ENCODE data around the gene NDUFAF2.

NDUFAF2 gene

DNA sequence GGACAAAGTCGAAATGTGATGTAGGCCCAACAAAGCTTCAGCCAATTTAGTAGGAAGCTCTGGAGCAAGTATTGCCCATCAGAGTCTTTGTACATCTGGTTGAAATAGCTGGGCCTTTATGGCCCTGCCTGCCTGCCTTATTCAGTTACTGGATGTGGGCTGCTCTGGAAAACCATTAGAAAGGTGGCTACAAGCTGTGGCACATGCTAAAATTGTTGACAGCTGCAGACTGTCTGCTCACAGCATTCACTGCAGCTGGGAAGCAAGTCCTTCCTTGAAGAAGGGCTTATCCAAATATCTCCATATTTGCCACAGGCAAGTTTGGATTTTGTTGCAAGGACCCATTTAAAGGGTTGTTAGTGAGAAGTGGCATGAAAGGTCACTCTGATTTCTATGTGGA, 192.8 kb downstream of the NDUFAF2 start:
- Histone ChIP-seq H3K4me3 (ENCODE audit: low read depth in 1 of 5, low read length in 5 of 5) (no peak overlapping the region), H3K27ac (ENCODE audit: low read depth, low read length) (no peak overlapping the region), H3K9me3 (ENCODE audit: control insufficient read depth in 5 of 5, low read length in 5 of 5) (no peaks in the 10 kb centered on the region), H3K9ac (ENCODE audit: low read length in 5 of 5) (no peak overlapping the region), H3K36me3 (ENCODE audit: control insufficient read depth in 5 of 5, insufficient read depth in 5 of 5, low read length in 5 of 5) (no peaks in the 10 kb centered on the region), H3K27me3 (ENCODE audit: control insufficient read depth in 5 of 5, insufficient read depth in 4 of 5, low read length in 5 of 5) (no peaks in the 10 kb centered on the region), H3K4me1 (ENCODE audit: control insufficient read depth in 5 of 5, insufficient read depth in 5 of 5, low read length in 5 of 5) (no peaks in the 10 kb centered on the region)

DNA sequence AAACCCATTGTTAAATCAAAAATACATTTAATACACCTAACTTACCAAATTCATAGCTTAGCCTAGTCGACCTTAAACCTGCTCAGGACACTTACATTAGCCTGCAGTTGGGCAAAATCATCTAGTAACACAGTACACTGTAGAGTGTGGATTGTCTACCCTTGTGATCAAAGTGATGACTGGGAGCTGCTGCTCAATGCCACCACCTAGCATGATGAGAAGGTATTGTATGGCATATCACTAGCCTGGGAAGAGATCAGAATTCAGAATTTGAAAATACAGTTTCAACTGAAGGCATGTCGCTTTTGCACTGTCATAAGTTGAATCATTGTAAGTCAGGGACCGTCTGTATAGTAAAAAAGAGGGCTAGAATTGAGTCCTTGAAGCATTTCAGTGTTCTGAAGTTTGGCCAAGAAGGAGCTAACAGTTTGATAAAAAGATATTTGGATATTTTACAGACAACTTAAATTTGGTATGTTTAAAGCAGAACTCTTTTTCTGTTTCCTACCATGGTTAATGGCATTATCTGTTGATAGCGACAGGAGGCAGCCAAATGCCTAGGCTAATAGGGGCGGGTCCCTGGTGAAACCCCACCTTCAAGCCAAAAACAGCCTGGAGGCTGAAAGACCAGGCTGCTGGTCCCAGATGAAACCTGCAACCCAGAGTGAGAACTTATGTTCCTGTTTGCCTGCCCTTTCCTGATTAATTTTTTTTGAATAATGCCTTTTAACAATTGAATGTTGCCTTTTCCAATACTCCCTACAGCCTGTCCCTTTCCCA, 194.3 kb downstream of the NDUFAF2 start:
- no peaks in the 10 kb centered on the region for H3K27me3 ChIP-seq (ENCODE audit: control insufficient read depth in 5 of 5, insufficient read depth in 4 of 5, low read length in 5 of 5)
- no peak overlapping the region for H3K9ac ChIP-seq (ENCODE audit: low read length in 5 of 5)
- no peak overlapping the region for H3K27ac ChIP-seq (ENCODE audit: low read depth, low read length)
- H3K36me3 ChIP-seq (ENCODE audit: control insufficient read depth in 5 of 5, insufficient read depth in 5 of 5, low read length in 5 of 5): no peaks in the 10 kb centered on the region
- H3K4me1 ChIP-seq (ENCODE audit: control insufficient read depth in 5 of 5, insufficient read depth in 5 of 5, low read length in 5 of 5): no peaks in the 10 kb centered on the region
- no peak overlapping the region for H3K4me3 ChIP-seq (ENCODE audit: low read depth in 1 of 5, low read length in 5 of 5)
- no peaks in the 10 kb centered on the region for H3K9me3 ChIP-seq (ENCODE audit: control insufficient read depth in 5 of 5, low read length in 5 of 5)

DNA sequence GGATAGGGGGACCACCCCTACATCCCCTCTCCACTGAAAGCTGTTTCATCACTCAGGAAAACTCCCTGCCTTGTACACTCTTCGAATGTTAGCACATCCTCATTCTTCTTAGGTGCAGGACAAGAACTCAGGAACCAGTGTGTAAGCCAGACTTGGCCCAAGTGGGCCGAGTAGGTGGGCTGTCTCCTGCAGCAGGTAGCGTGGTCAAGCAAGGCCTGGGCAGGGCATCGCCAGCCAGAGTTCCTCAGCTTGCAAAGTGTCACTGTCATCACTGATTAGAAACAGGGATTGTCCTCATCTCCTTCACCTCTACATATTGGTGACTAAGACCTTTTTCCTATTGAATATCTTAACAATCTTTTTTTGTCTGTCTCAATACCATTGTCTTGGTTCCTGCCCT, 194.9 kb downstream of the NDUFAF2 start:
- Histone ChIP-seq H3K4me1 (ENCODE audit: control insufficient read depth in 5 of 5, insufficient read depth in 5 of 5, low read length in 5 of 5) (no peaks in the 10 kb centered on the region), H3K27ac (ENCODE audit: low read depth, low read length) (no peak overlapping the region), H3K9ac (ENCODE audit: low read length in 5 of 5) (no peak overlapping the region), H3K9me3 (ENCODE audit: control insufficient read depth in 5 of 5, low read length in 5 of 5) (no peaks in the 10 kb centered on the region), H3K4me3 (ENCODE audit: low read depth in 1 of 5, low read length in 5 of 5) (no peak overlapping the region), H3K27me3 (ENCODE audit: control insufficient read depth in 5 of 5, insufficient read depth in 4 of 5, low read length in 5 of 5) (no peaks in the 10 kb centered on the region), H3K36me3 (ENCODE audit: control insufficient read depth in 5 of 5, insufficient read depth in 5 of 5, low read length in 5 of 5) (no peaks in the 10 kb centered on the region)

DNA sequence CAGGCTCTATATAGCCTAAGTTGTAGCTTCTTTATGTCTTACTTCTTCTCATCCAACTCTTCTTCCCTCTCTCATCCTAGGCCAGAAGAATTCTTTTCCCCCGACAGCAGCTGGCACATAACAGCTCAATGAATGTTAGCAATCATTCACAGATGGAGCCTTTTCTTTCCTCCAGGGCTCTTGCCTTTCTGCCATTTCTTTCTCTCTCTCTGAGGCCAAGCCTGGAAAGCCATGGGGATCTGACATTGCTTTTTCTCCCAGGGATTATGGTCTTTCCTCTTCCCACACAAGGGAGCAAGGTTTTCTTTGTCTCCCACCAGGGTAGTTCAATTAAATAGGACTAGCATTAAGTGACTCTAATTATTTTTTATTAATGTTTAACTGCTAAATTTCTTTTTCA, 196.8 kb downstream of the NDUFAF2 start:
- Histone ChIP-seq H3K36me3 (ENCODE audit: control insufficient read depth in 5 of 5, insufficient read depth in 5 of 5, low read length in 5 of 5) (no peaks in the 10 kb centered on the region), H3K27me3 (ENCODE audit: control insufficient read depth in 5 of 5, insufficient read depth in 4 of 5, low read length in 5 of 5) (no peaks in the 10 kb centered on the region), H3K4me1 (ENCODE audit: control insufficient read depth in 5 of 5, insufficient read depth in 5 of 5, low read length in 5 of 5) (no peaks in the 10 kb centered on the region), H3K27ac (ENCODE audit: low read depth, low read length) (no peak overlapping the region), H3K9me3 (ENCODE audit: control insufficient read depth in 5 of 5, low read length in 5 of 5) (peaks cover 0 to 2% (median 0%) of the 10 kb centered on the region in 5 donors), H3K9ac (ENCODE audit: low read length in 5 of 5) (no peak overlapping the region), H3K4me3 (ENCODE audit: low read depth in 1 of 5, low read length in 5 of 5) (no peak overlapping the region)

DNA sequence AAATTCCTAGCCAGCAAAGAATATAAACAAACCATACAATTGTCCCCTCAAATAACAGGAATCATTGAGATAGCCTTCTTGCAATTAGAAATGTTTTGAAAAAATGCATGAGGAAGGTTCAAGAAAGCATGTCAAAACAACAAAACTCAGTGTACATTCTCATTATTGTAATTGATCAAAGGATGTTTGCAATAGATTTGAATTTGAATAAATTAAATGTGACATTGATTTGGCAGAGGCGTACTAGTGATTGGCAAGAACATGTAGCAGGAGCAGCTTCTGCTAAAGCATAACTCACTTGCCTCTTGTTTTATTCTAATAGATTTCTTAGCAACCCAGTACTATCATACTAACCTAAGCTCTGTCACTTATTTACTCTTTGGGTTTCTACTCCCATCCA, 197.4 kb downstream of the NDUFAF2 start:
- peaks cover 0 to 2% (median 0%) of the 10 kb centered on the region in 5 donors for H3K9me3 ChIP-seq (ENCODE audit: control insufficient read depth in 5 of 5, low read length in 5 of 5)
- no peak overlapping the region for H3K4me3 ChIP-seq (ENCODE audit: low read depth in 1 of 5, low read length in 5 of 5)
- H3K36me3 ChIP-seq (ENCODE audit: control insufficient read depth in 5 of 5, insufficient read depth in 5 of 5, low read length in 5 of 5): no peaks in the 10 kb centered on the region
- no peaks in the 10 kb centered on the region for H3K4me1 ChIP-seq (ENCODE audit: control insufficient read depth in 5 of 5, insufficient read depth in 5 of 5, low read length in 5 of 5)
- no peak overlapping the region for H3K9ac ChIP-seq (ENCODE audit: low read length in 5 of 5)
- no peak overlapping the region for H3K27ac ChIP-seq (ENCODE audit: low read depth, low read length)
- H3K27me3 ChIP-seq (ENCODE audit: control insufficient read depth in 5 of 5, insufficient read depth in 4 of 5, low read length in 5 of 5): no peaks in the 10 kb centered on the region

DNA sequence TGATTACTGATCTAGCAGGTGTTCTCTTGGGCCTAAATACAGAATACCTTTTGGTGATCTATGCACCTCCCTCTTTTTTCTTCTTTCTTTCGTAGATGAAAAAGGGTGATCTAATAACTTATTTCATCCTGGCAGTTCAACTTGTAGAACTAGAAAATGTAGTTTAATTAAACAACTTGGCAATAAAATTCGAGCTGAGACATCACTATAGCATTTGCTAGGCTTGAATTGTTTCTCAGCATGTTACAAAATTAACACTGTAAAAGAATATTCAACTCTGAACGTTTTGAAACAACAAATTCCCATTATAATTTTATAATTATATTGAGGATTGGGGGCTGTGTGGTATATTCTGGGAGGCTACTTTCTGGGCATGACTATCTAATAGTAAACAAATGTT, 197.8 kb downstream of the NDUFAF2 start:
- no peak overlapping the region for H3K27ac ChIP-seq (ENCODE audit: low read depth, low read length)
- H3K4me3 ChIP-seq (ENCODE audit: low read depth in 1 of 5, low read length in 5 of 5): no peak overlapping the region
- no peaks in the 10 kb centered on the region for H3K4me1 ChIP-seq (ENCODE audit: control insufficient read depth in 5 of 5, insufficient read depth in 5 of 5, low read length in 5 of 5)
- no peaks in the 10 kb centered on the region for H3K27me3 ChIP-seq (ENCODE audit: control insufficient read depth in 5 of 5, insufficient read depth in 4 of 5, low read length in 5 of 5)
- no peaks in the 10 kb centered on the region for H3K36me3 ChIP-seq (ENCODE audit: control insufficient read depth in 5 of 5, insufficient read depth in 5 of 5, low read length in 5 of 5)
- peaks cover 0 to 2% (median 0%) of the 10 kb centered on the region in 5 donors for H3K9me3 ChIP-seq (ENCODE audit: control insufficient read depth in 5 of 5, low read length in 5 of 5)
- no peak overlapping the region for H3K9ac ChIP-seq (ENCODE audit: low read length in 5 of 5)

DNA sequence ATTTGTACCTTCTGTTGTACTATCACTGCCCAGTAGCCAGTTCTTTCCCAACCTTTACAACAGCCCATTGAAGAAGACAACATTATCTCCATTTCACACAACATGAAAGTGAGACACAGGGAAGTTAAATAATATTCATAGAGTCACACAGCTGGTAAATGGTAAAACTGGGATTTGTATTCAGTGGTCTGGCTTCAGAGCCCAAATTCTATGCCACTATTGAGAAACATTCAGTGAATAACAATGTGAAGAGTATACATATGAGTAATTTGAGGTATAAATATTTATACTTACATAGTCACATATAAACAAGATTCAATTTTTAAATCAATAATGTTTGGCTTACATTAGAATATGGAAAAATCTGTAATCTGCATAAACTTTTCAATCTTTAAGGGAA, 203.5 kb downstream of the NDUFAF2 start:
- no peak overlapping the region for H3K9ac ChIP-seq (ENCODE audit: low read length in 5 of 5)
- H3K36me3 ChIP-seq (ENCODE audit: control insufficient read depth in 5 of 5, insufficient read depth in 5 of 5, low read length in 5 of 5): no peaks in the 10 kb centered on the region
- H3K4me1 ChIP-seq (ENCODE audit: control insufficient read depth in 5 of 5, insufficient read depth in 5 of 5, low read length in 5 of 5): no peaks in the 10 kb centered on the region
- no peaks in the 10 kb centered on the region for H3K27me3 ChIP-seq (ENCODE audit: control insufficient read depth in 5 of 5, insufficient read depth in 4 of 5, low read length in 5 of 5)
- no peak overlapping the region for H3K4me3 ChIP-seq (ENCODE audit: low read depth in 1 of 5, low read length in 5 of 5)
- H3K9me3 ChIP-seq (ENCODE audit: control insufficient read depth in 5 of 5, low read length in 5 of 5): peaks cover 0 to 2% (median 0%) of the 10 kb centered on the region in 5 donors
- no peak overlapping the region for H3K27ac ChIP-seq (ENCODE audit: low read depth, low read length)

DNA sequence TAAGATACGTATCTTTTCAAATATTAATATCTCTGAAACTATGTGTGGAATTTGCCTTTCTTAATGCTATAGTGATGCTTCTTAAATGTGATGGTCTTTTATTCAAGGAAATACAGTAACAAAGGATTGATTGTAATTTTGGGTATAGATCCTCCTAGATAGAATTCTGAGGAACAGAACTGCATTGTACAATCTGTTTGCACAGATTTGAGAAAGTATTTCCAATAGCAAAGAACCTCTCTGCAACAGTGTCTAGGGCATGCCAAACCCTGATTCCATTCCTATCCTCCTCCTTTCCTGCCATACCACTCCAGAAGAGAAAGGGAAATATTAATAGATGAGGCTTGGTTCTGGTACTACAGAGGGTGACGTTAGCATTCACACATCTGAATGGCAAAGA, 206.9 kb downstream of the NDUFAF2 start:
- Histone ChIP-seq H3K9ac (ENCODE audit: low read length in 5 of 5) (no peak overlapping the region), H3K27ac (ENCODE audit: low read depth, low read length) (no peak overlapping the region), H3K9me3 (ENCODE audit: control insufficient read depth in 5 of 5, low read length in 5 of 5) (no peaks in the 10 kb centered on the region), H3K36me3 (ENCODE audit: control insufficient read depth in 5 of 5, insufficient read depth in 5 of 5, low read length in 5 of 5) (no peaks in the 10 kb centered on the region), H3K27me3 (ENCODE audit: control insufficient read depth in 5 of 5, insufficient read depth in 4 of 5, low read length in 5 of 5) (no peaks in the 10 kb centered on the region), H3K4me1 (ENCODE audit: control insufficient read depth in 5 of 5, insufficient read depth in 5 of 5, low read length in 5 of 5) (no peaks in the 10 kb centered on the region), H3K4me3 (ENCODE audit: low read depth in 1 of 5, low read length in 5 of 5) (no peak overlapping the region)

DNA sequence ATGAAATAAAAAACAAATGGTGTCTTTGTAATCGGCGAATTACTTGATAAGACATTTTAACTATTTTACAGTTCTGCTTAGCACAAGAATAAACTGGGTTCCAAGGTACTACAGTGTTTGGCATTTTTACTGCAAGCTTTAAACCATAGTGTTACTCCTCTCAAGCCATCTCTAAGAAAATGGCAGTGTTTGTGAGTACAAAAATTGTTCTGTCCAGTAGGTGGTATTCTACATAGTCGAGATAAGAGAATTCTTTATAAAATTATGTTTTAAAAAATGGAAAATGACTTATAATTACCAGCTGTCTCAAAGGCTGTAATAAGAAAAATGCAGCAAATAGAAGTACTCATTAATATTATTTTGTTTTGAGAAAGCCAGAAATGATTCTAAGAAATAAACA, 214.1 kb downstream of the NDUFAF2 start:
- Histone ChIP-seq H3K4me1 (ENCODE audit: control insufficient read depth in 5 of 5, insufficient read depth in 5 of 5, low read length in 5 of 5) (peaks cover 0 to 34% (median 26%) of the 10 kb centered on the region in 5 donors), H3K4me3 (ENCODE audit: low read depth in 1 of 5, low read length in 5 of 5) (no peak overlapping the region), H3K27me3 (ENCODE audit: control insufficient read depth in 5 of 5, insufficient read depth in 4 of 5, low read length in 5 of 5) (no peaks in the 10 kb centered on the region), H3K36me3 (ENCODE audit: control insufficient read depth in 5 of 5, insufficient read depth in 5 of 5, low read length in 5 of 5) (peaks cover 0 to 6% (median 4%) of the 10 kb centered on the region in 5 donors), H3K9ac (ENCODE audit: low read length in 5 of 5) (no peak overlapping the region), H3K27ac (ENCODE audit: low read depth, low read length) (no peak overlapping the region), H3K9me3 (ENCODE audit: control insufficient read depth in 5 of 5, low read length in 5 of 5) (no peaks in the 10 kb centered on the region)

DNA sequence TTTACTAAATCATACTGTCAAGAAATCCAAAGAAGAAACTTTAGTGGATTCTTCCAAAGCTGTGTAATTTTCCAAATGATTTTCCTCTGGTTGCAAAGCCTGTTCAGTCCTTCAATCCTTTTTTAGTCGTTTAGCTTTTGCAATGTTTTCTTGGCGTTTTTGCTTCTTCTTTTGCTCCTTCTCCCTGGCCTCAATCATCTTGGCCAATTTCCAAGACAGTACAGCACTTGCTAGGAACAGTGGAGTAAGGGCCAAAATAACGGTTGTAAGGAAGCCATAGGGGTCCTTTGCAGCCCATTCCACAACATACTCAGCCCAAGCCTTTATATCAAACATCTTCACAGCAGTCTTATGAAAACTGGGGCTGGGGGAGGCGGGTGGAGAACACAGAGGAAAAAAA, 214.8 kb downstream of the NDUFAF2 start:
- Histone ChIP-seq H3K4me1 (ENCODE audit: control insufficient read depth in 5 of 5, insufficient read depth in 5 of 5, low read length in 5 of 5) (peaks cover 0 to 34% (median 26%) of the 10 kb centered on the region in 5 donors), H3K27me3 (ENCODE audit: control insufficient read depth in 5 of 5, insufficient read depth in 4 of 5, low read length in 5 of 5) (no peaks in the 10 kb centered on the region)

More for the DNA sequence above, 214.8 kb downstream of the NDUFAF2 start:
- Histone ChIP-seq H3K27ac (ENCODE audit: low read depth, low read length) (no peak overlapping the region), H3K9ac (ENCODE audit: low read length in 5 of 5) (no peak overlapping the region), H3K9me3 (ENCODE audit: control insufficient read depth in 5 of 5, low read length in 5 of 5) (no peaks in the 10 kb centered on the region), H3K36me3 (ENCODE audit: control insufficient read depth in 5 of 5, insufficient read depth in 5 of 5, low read length in 5 of 5) (peaks cover 0 to 6% (median 4%) of the 10 kb centered on the region in 5 donors), H3K4me3 (ENCODE audit: low read depth in 1 of 5, low read length in 5 of 5) (no peak overlapping the region)
